GM12878 (cell line): ENCODE results near the gene PIGZ. TPM values are rescaled to one million over a fixed set of nuclear protein-coding genes. Genes with fewer than 3 reads are reported as not detected.

ENCODE experiments used
- ATAC-seq: fragments of 200-7000 bp; cut with Tn5 transposase; 3 replicates; pipeline ENCODE4 v1.9.1; 2020; ENCODE audit warnings: mild to moderate bottlenecking, moderate library complexity
- BruUV-seq: library from RNA; stranded (reverse); fragments of 400-500 nt; replicated peaks from 2 replicates; lab custom pipeline; 2021; lab: Mats Ljungman, UMichigan
- CTCF ChIA-PET: fragments of 300-600 bp; sonication (Branson Sonifier 250); formaldehyde crosslinking; extraction: SDS; loops from one replicate; lab custom pipeline; 2021; ENCODE audit warnings: inconsistent platforms; lab: Yijun Ruan, JAX
- POLR2A ChIA-PET: fragments of 350-600 bp; formaldehyde crosslinking; extraction: SDS; loops from one replicate; lab custom pipeline; 2021; ENCODE audit warnings: inconsistent platforms; lab: Charles Lee
- RAD21 ChIA-PET: fragments of 300-600 bp; sonication (Branson Sonifier 250); formaldehyde crosslinking; loops from one replicate; lab custom pipeline; 2023; ENCODE audit warnings: antibody characterized with exemption; ENCODE audit not compliant: unreplicated experiment; lab: Charles Lee
- SMC1A ChIA-PET: fragments of 300-600 bp; sonication (Branson Sonifier 250); formaldehyde crosslinking; loops from one replicate; lab custom pipeline; 2023; ENCODE audit not compliant: unreplicated experiment, uncharacterized antibody; lab: Charles Lee
- DNase-seq: peaks from one replicate; pipeline ENCODE4 v3.0.0-alpha.2; 2011; ENCODE audit warnings: low read depth, low spot score
- FAIRE-seq: peaks from 3 replicates; lab custom pipeline; 2011; peaks lifted over from hg19 to GRCh38; lab: Jason Lieb, UNC
- H2AFZ ChIP-seq: 2 replicates; pipeline ENCODE4 v1.6.0; 2011; ENCODE audit warnings: low read depth, low read length, control low read depth; ENCODE audit not compliant: control insufficient read depth
- H3K27ac ChIP-seq: 2 replicates; pipeline ENCODE4 v1.5.1; 2011; ENCODE audit warnings: control low read depth; ENCODE audit not compliant: control insufficient read depth, insufficient read depth
- H3K27me3 ChIP-seq, 2 experiments: replicated peaks in 1 of 2; 2 replicates each; pipeline versions ENCODE4 v1.6.0 to v1.6.1; 2011; ENCODE audit warnings: low read length in 1 of 2; ENCODE audit not compliant: control insufficient read depth in 2 of 2, insufficient read depth in 2 of 2
- H3K36me3 ChIP-seq, 2 experiments: 2 replicates each; pipeline ENCODE4 v1.5.1; 2011; ENCODE audit warnings: low read length in 1 of 2; ENCODE audit not compliant: control insufficient read depth in 2 of 2, insufficient read depth in 2 of 2
- H3K4me1 ChIP-seq: 2 replicates; pipeline ENCODE4 v1.6.1; 2011; ENCODE audit warnings: mild to moderate bottlenecking, low read length, moderate library complexity, mixed read lengths; ENCODE audit not compliant: control insufficient read depth, insufficient read depth
- H3K4me2 ChIP-seq: 2 replicates; pipeline ENCODE4 v1.6.0; 2011; ENCODE audit warnings: control low read depth; ENCODE audit not compliant: control insufficient read depth, insufficient read depth
- H3K4me3 ChIP-seq: fragments of 200-600 bp; sonication (generic); 2 replicates; pipeline ENCODE4 v1.5.1; 2016
- H3K79me2 ChIP-seq: 2 replicates; pipeline ENCODE4 v1.6.0; 2011; ENCODE audit warnings: low read length; ENCODE audit not compliant: control insufficient read depth, insufficient read depth
- H3K9ac ChIP-seq: 2 replicates; pipeline ENCODE4 v1.8.0; 2011; ENCODE audit warnings: low read length, control low read depth, mixed read lengths; ENCODE audit not compliant: control insufficient read depth, insufficient read depth
- H3K9me3 ChIP-seq: replicated peaks from 3 replicates; pipeline ENCODE4 v1.5.1; 2011; ENCODE audit warnings: mild to moderate bottlenecking, low read length; ENCODE audit not compliant: control insufficient read depth, insufficient read depth
- H4K20me1 ChIP-seq: 2 replicates; pipeline ENCODE4 v1.6.0; 2011; ENCODE audit not compliant: control insufficient read depth, insufficient read depth
- ATF7 ChIP-seq: fragments of 450-650 bp; IDR thresholded peaks from 2 replicates; pipeline ENCODE4 v1.6.1; 2016; ENCODE audit warnings: low read depth, mild to moderate bottlenecking
- CBX3 ChIP-seq: fragments of 200-600 bp; sonication (generic); IDR thresholded peaks from 2 replicates; pipeline ENCODE4 v1.6.1; 2016; ENCODE audit warnings: low read depth, borderline replicate concordance
- CBX5 ChIP-seq: sonication (generic); IDR thresholded peaks from 2 replicates; pipeline ENCODE4 v1.6.1; 2016; ENCODE audit warnings: low read depth, moderate library complexity, mild to moderate bottlenecking, inconsistent platforms
- CHD2 ChIP-seq: IDR thresholded peaks from 2 replicates; pipeline ENCODE4 v1.6.1; 2011; ENCODE audit warnings: low read depth, low read length, improper control_type of control experiment, borderline replicate concordance
- CREB1 ChIP-seq: IDR thresholded peaks from 2 replicates; pipeline ENCODE4 v1.6.1; 2012; ENCODE audit warnings: low read depth, mild to moderate bottlenecking, inconsistent platforms
- EGR1 ChIP-seq, 2 experiments: IDR thresholded peaks; 1 replicate in 1 of 2; 2 replicates in 1 of 2; pipeline ENCODE4 v1.6.1; 2011 to 2012; ENCODE audit warnings: low read depth in 2 of 2, low read length in 2 of 2, borderline replicate concordance in 1 of 2, mild to moderate bottlenecking in 1 of 2, moderate library complexity in 1 of 2
- FOS ChIP-seq: IDR thresholded peaks from 3 replicates; pipeline ENCODE4 v1.6.1; 2011; ENCODE audit warnings: borderline replicate concordance; ENCODE audit not compliant: insufficient read length; ENCODE audit errors: extremely low read depth
- HDGF ChIP-seq: fragments of 450-650 bp; IDR thresholded peaks from 2 replicates; pipeline ENCODE4 v1.6.1; 2016; ENCODE audit warnings: antibody characterized with exemption
- KLF5 ChIP-seq: fragments of 450-650 bp; IDR thresholded peaks from 2 replicates; pipeline ENCODE4 v1.6.1; 2014; ENCODE audit warnings: mild to moderate bottlenecking; ENCODE audit not compliant: partially characterized antibody
- LARP7 ChIP-seq: fragments of 450-650 bp; IDR thresholded peaks from 2 replicates; pipeline ENCODE4 v1.6.1; 2017; ENCODE audit warnings: mild to moderate bottlenecking
- NFXL1 ChIP-seq: fragments of 450-650 bp; IDR thresholded peaks from 2 replicates; pipeline ENCODE4 v1.6.1; 2017; ENCODE audit warnings: antibody characterized with exemption, mild to moderate bottlenecking, borderline replicate concordance
- RUNX3 ChIP-seq: IDR thresholded peaks from 2 replicates; pipeline ENCODE4 v1.6.1; 2012; ENCODE audit warnings: low read length, inconsistent platforms
- SMARCA5 ChIP-seq: fragments of 450-650 bp; IDR thresholded peaks from 2 replicates; pipeline ENCODE4 v1.6.1; 2017; ENCODE audit warnings: mild to moderate bottlenecking
- SREBF2 ChIP-seq: IDR thresholded peaks from 2 replicates; pipeline ENCODE4 v1.6.1; 2012; ENCODE audit warnings: mild to moderate bottlenecking, low read length
- USF1 ChIP-seq: IDR thresholded peaks from 2 replicates; pipeline ENCODE4 v1.6.1; 2011; ENCODE audit warnings: borderline replicate concordance, low read depth, mild to moderate bottlenecking, moderate library complexity, mixed read lengths, low read length; ENCODE audit not compliant: insufficient read depth; ENCODE audit errors: extremely low read length
- ZNF207 ChIP-seq: fragments of 450-650 bp; IDR thresholded peaks from 2 replicates; pipeline ENCODE4 v1.6.1; 2014; ENCODE audit warnings: antibody characterized with exemption, mild to moderate bottlenecking, borderline replicate concordance
- WGBS: methylation state at CpG from one replicate; pipeline ENCODE4 v1.1.6; 2016; ENCODE audit warnings: low lambda C conversion rate; ENCODE audit not compliant: insufficient replicate concordance, insufficient coverage; ENCODE audit errors: missing lambda C conversion rate; 5-methylcytosine and 5-hydroxymethylcytosine counted together
- in situ Hi-C: fragments of 300-500 bp; cut with MboI; formaldehyde crosslinking; loops from 9 replicates; pipeline ENCODE4 v1.14.3; 2018; ENCODE audit warnings: mixed read lengths
- intact Hi-C: fragments of 100-400 bp; cut with micrococcal nuclease; formaldehyde crosslinking; loops from one replicate; pipeline ENCODE4 v1.14.2; 2022; ENCODE audit not compliant: unreplicated experiment
- polyA plus RNA-seq, 11 experiments: library from polyadenylated mRNA; depleted of rRNA in 4 of 11; unstranded in 6 of 11; stranded (reverse) in 5 of 11; fragments of >200 nt; fragmentation: Nextera tagmentation in 4 of 11; fragmentation: Illumina TruSeq in 1 of 11; extraction: Ambion mirVana in 4 of 11; extraction: Trizol in 1 of 11; gene quantifications; 1 replicate in 1 of 11; 2 replicates in 10 of 11; pipeline versions ENCODE4 v1.2.1 to v1.2.3, GENCODE V29; 2011 to 2016; ENCODE audit warnings: inconsistent platforms in 2 of 11, missing spikeins in 2 of 11, low read depth in 1 of 11
- total RNA-seq, 4 experiments: library from RNA; depleted of rRNA in 3 of 4; stranded (reverse); fragments of >200 nt in 3 of 4; fragmentation: Illumina TruSeq in 1 of 4; extraction: Trizol in 1 of 4; gene quantifications; 2 replicates each; pipeline versions ENCODE4 v1.2.1 to v1.2.3, GENCODE V29; 2013 to 2021
- TF ChIP-seq, protein P1 (sequence below): IDR thresholded peaks from 2 replicates; pipeline ENCODE4 v1.6.1; 2011; ENCODE audit warnings: low read depth, mild to moderate bottlenecking, low read length, moderate library complexity, borderline replicate concordance; ENCODE audit errors: extremely low read depth
- TF ChIP-seq, protein P2 (sequence below): fragments of 450-650 bp; IDR thresholded peaks from 2 replicates; pipeline ENCODE4 v1.6.1; 2017; ENCODE audit warnings: antibody characterized with exemption, mild to moderate bottlenecking, moderate library complexity
- TF ChIP-seq, protein P3 (sequence below): fragments of 450-650 bp; IDR thresholded peaks from 2 replicates; pipeline ENCODE4 v1.6.1; 2016; ENCODE audit warnings: mild to moderate bottlenecking

The PIGZ gene
- total and polyA plus RNA-seq, 10 of the 15 experiments (the other 5 are each of a cell fraction or from before 2014, with no cell fraction given), result 0.06 to 1.2 (median 0.64) TPM

GRCh38 chr3:196915375-196915774 lies 53.3 kb downstream of the PIGZ start:
- 86% methylated on average over 3 of the region's 3 CpGs for WGBS
- Histone ChIP-seq H2AFZ (no peak overlapping the region), H3K79me2 (no peaks in the 10 kb centered on the region), H3K9me3 (no peaks in the 10 kb centered on the region; the same call in 2 of the 3 replicates), H4K20me1 (no peaks in the 10 kb centered on the region), H3K27ac (no peak overlapping the region), H3K27me3 (no peaks in the 10 kb centered on the region), H3K36me3 (peaks cover 2 to 7% of the 10 kb centered on the region in 2 experiments; a peak in 3 of 4 replicates), H3K4me3 (no peak overlapping the region), H3K4me2 (no peak overlapping the region), H3K4me1 (peaks cover 1% of the 10 kb centered on the region; the same call in 1 of the 2 replicates), H3K9ac (no peak overlapping the region)
- POLR2A ChIA-PET, result no interaction called here
- SMC1A ChIA-PET, result no interaction called here
- CTCF ChIA-PET, result no interaction called here
- FAIRE-seq, result no peak
- RAD21 ChIA-PET, result no interaction called here
- ATAC-seq, result no peak
- TF ChIP-seq KLF5 (no peak), LARP7 (no peak), USF1 (no peak), RUNX3 (no peak), CBX3 (no peak), SREBF2 (no peak), CBX5 (no peak), CREB1 (no peak), EGR1 (IDR thresholded peaks at IDR 0.05; ENCODE audit: borderline replicate concordance in 1 of 2, low read depth in 2 of 2, low read length in 2 of 2) (no peak), NFXL1 (no peak), SMARCA5 (no peak), ZNF207 (no peak), ATF7 (no peak), CHD2 (no peak), FOS (no peak), HDGF (no peak)
- TF ChIP-seq, protein P1, sequence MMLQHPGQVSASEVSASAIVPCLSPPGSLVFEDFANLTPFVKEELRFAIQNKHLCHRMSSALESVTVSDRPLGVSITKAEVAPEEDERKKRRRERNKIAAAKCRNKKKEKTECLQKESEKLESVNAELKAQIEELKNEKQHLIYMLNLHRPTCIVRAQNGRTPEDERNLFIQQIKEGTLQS, result no peak
- TF ChIP-seq, protein P2, sequence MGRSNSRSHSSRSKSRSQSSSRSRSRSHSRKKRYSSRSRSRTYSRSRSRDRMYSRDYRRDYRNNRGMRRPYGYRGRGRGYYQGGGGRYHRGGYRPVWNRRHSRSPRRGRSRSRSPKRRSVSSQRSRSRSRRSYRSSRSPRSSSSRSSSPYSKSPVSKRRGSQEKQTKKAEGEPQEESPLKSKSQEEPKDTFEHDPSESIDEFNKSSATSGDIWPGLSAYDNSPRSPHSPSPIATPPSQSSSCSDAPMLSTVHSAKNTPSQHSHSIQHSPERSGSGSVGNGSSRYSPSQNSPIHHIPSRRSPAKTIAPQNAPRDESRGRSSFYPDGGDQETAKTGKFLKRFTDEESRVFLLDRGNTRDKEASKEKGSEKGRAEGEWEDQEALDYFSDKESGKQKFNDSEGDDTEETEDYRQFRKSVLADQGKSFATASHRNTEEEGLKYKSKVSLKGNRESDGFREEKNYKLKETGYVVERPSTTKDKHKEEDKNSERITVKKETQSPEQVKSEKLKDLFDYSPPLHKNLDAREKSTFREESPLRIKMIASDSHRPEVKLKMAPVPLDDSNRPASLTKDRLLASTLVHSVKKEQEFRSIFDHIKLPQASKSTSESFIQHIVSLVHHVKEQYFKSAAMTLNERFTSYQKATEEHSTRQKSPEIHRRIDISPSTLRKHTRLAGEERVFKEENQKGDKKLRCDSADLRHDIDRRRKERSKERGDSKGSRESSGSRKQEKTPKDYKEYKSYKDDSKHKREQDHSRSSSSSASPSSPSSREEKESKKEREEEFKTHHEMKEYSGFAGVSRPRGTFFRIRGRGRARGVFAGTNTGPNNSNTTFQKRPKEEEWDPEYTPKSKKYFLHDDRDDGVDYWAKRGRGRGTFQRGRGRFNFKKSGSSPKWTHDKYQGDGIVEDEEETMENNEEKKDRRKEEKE, result no peak
- TF ChIP-seq, protein P3, sequence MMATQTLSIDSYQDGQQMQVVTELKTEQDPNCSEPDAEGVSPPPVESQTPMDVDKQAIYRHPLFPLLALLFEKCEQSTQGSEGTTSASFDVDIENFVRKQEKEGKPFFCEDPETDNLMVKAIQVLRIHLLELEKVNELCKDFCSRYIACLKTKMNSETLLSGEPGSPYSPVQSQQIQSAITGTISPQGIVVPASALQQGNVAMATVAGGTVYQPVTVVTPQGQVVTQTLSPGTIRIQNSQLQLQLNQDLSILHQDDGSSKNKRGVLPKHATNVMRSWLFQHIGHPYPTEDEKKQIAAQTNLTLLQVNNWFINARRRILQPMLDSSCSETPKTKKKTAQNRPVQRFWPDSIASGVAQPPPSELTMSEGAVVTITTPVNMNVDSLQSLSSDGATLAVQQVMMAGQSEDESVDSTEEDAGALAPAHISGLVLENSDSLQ, result no peak
- no peak for DNase-seq
- no TSS peak for BruUV-seq
- in situ Hi-C loops, result no loop called here
- intact Hi-C loops, result no loop called here
